Measurements from ENCODE around the gene RABAC1.

DNA sequence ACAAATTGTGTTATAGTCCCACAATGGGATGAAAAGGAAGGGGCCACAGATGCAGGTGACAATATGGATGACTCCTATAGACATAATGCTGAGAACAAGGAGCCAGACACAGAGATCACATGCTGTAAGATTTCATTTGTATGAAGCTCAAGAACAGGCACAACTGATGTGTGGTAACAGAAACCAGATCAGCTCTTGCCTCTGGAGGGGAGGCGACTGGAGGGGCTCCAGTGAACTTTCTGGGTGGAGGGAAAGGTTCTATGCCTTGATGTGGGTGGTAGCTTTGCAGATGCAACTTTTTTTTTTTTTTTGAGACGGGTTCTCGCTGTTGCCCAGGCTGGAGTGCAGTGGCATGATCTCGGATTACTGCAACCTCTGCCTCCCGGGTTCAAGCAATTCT, 6.0 kb upstream of the RABAC1 start:
- no peak for TF ChIP-seq SIN3A (IDR thresholded peaks at IDR 0.05; ENCODE audit: borderline replicate concordance, insufficient read depth, low read length)
- no peak for TF ChIP-seq POLR2AphosphoS5 (IDR thresholded peaks at IDR 0.05; ENCODE audit: low read depth, low read length)
- TF ChIP-seq, protein P1, sequence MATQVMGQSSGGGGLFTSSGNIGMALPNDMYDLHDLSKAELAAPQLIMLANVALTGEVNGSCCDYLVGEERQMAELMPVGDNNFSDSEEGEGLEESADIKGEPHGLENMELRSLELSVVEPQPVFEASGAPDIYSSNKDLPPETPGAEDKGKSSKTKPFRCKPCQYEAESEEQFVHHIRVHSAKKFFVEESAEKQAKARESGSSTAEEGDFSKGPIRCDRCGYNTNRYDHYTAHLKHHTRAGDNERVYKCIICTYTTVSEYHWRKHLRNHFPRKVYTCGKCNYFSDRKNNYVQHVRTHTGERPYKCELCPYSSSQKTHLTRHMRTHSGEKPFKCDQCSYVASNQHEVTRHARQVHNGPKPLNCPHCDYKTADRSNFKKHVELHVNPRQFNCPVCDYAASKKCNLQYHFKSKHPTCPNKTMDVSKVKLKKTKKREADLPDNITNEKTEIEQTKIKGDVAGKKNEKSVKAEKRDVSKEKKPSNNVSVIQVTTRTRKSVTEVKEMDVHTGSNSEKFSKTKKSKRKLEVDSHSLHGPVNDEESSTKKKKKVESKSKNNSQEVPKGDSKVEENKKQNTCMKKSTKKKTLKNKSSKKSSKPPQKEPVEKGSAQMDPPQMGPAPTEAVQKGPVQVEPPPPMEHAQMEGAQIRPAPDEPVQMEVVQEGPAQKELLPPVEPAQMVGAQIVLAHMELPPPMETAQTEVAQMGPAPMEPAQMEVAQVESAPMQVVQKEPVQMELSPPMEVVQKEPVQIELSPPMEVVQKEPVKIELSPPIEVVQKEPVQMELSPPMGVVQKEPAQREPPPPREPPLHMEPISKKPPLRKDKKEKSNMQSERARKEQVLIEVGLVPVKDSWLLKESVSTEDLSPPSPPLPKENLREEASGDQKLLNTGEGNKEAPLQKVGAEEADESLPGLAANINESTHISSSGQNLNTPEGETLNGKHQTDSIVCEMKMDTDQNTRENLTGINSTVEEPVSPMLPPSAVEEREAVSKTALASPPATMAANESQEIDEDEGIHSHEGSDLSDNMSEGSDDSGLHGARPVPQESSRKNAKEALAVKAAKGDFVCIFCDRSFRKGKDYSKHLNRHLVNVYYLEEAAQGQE (IDR thresholded peaks at IDR 0.05; ENCODE audit: insufficient read depth in 1 of 2, low read depth in 2 of 2, low read length in 2 of 2) = no peak
